Daoy (cell line): ENCODE results near the gene KNL1. TPM values are rescaled to one million over a fixed set of nuclear protein-coding genes. Genes with fewer than 3 reads are reported as not detected.
"Not testable (repeated sequence)": the region's sequence is repeated elsewhere in the genome, so short reads cannot be mapped to it uniquely, and the experiment has no call there.

Experiments
- DNase-seq: peaks from one replicate; pipeline ENCODE4 v3.0.0-alpha.2; 2015; ENCODE audit warnings: low read depth
- total RNA-seq: library from RNA; depleted of rRNA; stranded (reverse); fragments of >200 nt; shearing (Covaris generic); gene quantifications from 2 replicates; pipeline ENCODE4 v1.2.3, GENCODE V29; 2014; rRNA removed

KNL1 gene
- total RNA-seq, 1 experiment from 2014 or later, result 43.4 TPM

DNA sequence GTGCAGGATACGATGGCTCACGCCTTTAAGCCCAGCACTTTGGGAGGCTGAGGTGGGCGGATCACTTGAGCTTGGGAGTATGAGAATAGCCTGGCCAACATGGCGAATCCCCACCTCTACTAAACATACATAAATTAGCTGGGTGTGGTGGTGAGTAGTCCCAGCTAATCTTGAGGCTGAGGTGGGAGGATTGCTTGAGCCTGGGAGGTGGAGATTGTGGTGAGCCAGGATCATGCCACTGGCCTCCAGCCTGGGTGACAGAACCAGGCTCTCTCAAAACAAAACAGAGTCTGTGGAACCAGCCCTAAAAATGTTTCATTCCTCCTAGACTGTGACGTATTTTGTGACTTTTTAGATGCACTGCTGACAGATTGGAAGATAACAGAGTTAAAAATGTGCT lies 66.6 kb downstream of the KNL1 start:
- no peak for DNase-seq

DNA sequence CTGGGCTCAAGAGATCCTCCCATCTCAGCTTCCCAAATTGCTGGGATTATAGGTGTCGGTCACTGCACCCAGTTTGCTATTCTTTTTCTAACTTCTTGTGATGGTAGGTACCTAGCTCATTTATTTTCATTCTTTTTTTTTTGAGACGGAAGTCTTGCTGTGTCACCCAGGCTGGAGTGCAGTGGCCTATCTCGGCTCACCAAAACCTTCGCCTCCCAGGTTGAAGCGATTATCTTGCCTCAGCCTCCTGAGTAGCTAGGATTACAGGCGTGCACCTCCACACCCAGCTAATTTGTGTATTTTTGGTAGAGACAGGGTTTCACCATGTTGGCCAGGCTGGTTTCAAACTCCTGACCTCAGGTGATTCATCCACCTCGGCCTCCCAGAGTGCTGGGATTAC lies 70.9 kb downstream of the KNL1 start:
- no peak for DNase-seq

- DNase-seq, result not testable (repeated sequence)
These were observed 82.2 kb downstream of the KNL1 start for GRCh38 chr15:40676290-40676689.

- DNase-seq, result not testable (repeated sequence)
These were observed 82.9 kb downstream of the KNL1 start for GRCh38 chr15:40676906-40677305.

GRCh38 chr15:40680151-40680550 lies 86.1 kb downstream of the KNL1 start:
- no peak for DNase-seq

DNA sequence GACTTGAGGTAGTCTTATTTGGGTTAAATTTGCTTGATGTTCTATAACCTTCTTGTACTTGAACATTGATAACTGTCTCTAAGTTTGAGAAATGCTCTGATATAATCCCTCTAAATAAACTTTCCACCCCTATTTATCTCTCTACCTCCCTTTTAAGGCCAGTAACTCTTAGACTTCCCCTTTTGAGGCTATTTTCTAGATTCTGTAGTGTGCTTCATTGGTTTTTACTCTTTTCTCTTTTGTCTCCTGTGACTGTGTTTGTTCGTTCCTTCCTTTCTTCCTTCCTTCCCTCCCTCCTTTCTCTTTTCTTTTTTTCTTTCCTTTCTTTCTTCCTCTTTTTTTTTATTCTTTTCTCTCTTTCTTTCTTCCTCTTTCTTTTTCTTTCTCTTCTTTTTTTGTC lies 86.9 kb downstream of the KNL1 start:
- not testable (repeated sequence) for DNase-seq

- no peak for DNase-seq
These were observed 90.3 kb downstream of the KNL1 start for GRCh38 chr15:40684381-40684780.

DNA sequence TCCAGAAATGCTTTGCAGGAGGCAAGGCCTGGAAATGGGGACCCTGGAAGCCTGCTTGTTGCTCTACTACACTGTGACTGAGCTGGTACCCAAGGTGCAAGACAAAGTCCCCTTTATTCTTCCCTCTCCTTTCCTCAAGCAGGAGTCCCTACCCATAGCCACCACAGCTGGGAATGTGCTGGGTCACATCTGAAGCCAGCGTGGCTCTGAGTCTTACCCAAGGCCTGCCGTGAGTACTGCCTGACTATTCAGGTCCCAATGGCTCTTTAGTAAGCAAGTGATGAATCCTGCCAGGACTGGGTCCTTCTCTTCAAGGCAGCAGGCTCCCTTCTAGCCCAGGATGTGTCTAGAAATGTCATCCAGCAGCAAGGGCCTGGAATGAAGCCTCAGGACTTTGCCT lies 91.3 kb downstream of the KNL1 start:
- DNase-seq, result no peak

DNA sequence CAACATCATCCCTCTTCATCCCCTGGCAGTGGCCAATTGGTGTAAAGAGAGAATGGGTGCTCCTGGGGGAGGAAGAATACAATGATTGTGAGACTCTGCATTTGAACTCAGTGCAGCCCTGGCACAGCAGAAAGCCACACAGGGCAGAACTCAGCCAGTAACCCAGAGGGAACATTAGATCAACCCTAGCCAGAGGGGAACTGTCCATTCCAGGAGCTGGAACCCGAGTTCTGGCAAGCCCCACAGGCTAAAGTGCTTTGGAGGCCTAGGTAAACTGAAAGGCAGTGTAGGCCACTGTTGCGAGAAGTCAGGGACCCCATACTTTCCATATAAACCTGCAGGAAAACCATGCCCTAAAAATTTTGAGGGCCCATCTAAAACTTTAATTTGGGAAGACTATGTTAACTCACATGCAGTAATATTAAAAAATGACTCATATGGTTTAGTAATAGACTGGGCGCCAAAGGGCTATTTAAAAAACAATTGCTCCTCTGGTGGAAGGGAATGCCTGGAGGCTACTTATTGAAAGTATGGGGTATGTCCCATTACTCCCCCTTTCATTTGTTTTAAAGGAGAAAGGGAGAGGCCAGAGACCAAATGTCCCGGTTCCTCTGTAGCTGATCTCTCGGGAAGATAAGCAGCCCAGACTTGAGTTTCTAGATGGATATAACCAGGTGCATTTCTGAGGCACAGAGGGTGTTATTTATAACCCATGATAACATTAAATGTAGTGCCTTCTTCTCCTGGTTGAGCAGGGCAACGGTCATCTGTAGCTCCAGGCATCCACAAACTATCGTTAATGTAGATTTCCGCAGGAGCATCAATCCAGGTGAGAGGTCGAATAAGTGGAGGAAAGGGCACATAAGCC lies 95.1 kb downstream of the KNL1 start:
- DNase-seq, result no peak

GRCh38 chr15:40691737-40692136 lies 97.7 kb downstream of the KNL1 start:
- DNase-seq, result no peak

DNA sequence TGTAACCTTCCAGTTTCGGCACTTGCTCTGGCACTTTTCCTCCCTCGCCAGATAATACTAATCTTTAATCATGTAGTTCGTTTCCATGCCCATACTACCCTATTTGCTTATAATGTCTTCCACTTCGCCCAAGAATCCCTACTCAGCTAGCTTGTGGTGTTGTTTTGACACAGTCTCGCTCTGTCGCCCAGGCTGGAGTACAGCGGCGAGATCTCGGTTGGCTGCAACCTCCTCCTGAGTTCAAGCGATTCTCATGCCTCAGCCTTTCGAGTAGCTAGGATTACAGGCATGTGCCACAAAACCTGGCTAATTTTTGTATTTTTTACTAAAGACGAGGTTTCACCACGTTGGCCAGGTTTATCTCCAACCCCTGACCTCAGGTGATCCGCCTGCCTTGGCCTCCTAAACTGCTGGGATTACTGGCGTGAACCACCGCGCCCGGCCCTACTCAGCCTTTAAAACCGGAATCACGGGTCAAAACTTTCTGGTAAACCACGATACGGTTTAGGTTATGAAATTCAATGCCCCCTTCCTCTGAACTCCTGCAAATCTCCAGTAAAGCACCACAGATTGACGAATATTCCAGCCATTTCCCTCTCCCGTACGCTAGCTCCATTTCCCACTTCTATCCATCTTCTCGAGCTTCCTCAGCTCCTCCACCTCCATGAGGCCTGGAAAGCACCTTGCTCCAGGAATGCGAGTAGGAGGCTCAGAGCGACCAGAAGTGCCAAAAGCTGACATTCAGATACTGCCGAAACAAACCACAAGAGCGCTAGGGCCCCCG lies 100.0 kb downstream of the KNL1 start:
- DNase-seq, result no peak

DNA sequence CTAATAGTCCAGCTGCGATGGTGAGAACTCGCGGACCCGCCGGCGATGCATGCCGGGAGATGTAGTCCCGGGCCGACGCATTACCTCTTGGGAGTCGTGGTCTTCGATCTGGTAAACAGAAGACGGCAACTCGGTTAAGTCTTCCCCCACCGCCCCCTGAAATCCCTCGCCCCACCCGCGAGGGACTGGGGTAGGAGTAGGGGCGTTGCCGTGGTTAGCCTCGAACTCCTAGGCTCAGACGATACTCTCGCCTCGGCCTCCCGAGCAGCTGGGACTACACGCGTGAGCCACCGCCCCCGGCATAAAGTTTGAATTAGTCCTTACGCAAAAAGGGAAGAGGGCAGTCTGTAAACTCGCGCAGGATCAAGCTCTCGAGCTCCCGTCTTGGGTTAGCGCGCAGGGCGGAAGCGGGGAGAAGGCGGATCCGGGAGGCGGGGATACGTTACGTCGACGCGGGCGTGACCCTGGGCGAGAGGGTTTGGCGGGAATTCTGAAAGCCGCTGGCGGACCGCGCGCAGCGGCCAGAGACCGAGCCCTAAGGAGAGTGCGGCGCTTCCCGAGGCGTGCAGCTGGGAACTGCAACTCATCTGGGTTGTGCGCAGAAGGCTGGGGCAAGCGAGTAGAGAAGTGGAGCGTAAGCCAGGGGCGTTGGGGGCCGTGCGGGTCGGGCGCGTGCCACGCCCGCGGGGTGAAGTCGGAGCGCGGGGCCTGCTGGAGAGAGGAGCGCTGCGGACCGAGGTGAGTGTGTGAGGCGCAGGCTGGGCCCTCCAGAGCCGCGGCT lies 100.8 kb downstream of the KNL1 start, which contains the start of gene RAD51:
TSS of gene RAD51 (plus strand) at position 487 of the 781 bp plus-strand sequence. CDS start 3,585 bp downstream, outside the sequence.
- DNase-seq, result peak; percentile 96

GRCh38 chr15:40695469-40695890 lies 101.4 kb downstream of the KNL1 start:
- no peak for DNase-seq

- DNase-seq, result no peak
These were observed 102.2 kb downstream of the KNL1 start for GRCh38 chr15:40696228-40696627.

GRCh38 chr15:40697916-40698315 lies 103.9 kb downstream of the KNL1 start:
- DNase-seq, result no peak

- no peak for DNase-seq
These were observed 108.0 kb downstream of the KNL1 start for GRCh38 chr15:40702077-40702476.

DNA sequence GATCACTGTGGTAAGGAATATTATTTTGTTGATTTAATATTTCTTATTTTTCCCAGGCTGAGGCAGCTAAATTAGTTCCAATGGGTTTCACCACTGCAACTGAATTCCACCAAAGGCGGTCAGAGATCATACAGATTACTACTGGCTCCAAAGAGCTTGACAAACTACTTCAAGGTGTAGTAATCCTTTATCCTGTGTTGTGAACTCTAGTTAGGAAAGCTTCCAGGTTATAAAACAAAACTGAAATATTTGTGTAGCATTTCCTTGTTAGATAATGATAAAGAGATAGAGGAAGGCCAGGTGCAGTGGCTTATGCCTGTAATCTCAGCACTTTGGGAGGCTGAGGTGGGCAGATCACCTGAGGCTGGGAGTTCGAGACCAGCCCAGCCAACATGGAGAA lies 112.1 kb downstream of the KNL1 start:
- no peak for DNase-seq

Other genes starting within 250 kb of the KNL1 start
- gene PHGR1, start 243.2 kb upstream of the KNL1 start, total RNA-seq, result not detected in 2 replicates
- gene DISP2, start 236.0 kb upstream of the KNL1 start, total RNA-seq, result 0.51 and 1.1 TPM in 2 replicates
- gene KNSTRN, start 211.5 kb upstream of the KNL1 start, total RNA-seq, result 91.9 and 144 TPM in 2 replicates
- gene IVD, start 188.5 kb upstream of the KNL1 start, total RNA-seq, result 17.9 and 23.4 TPM in 2 replicates
- gene BAHD1, start 153.3 kb upstream of the KNL1 start, total RNA-seq, result 10.8 and 11.0 TPM in 2 replicates
- gene CHST14, start 123.3 kb upstream of the KNL1 start, total RNA-seq, result 11.3 and 16.6 TPM in 2 replicates
- 14.3 and 25.8 TPM in 2 replicates for gene CCDC32, start 29.2 kb upstream of the KNL1 start, total RNA-seq
- gene RPUSD2, start 24.9 kb upstream of the KNL1 start, total RNA-seq, result 12.7 and 13.8 TPM in 2 replicates
- gene RAD51, start 100.9 kb downstream of the KNL1 start, total RNA-seq, result 17.9 and 18.7 TPM in 2 replicates
- gene RMDN3, start 161.0 kb downstream of the KNL1 start, total RNA-seq, result 17.1 and 20.6 TPM in 2 replicates
- 9.9 and 30.6 TPM in 2 replicates for gene GCHFR, start 169.8 kb downstream of the KNL1 start, total RNA-seq
- 0.40 TPM in 1 of 2 replicates, not detected in the other for gene C15orf62, start 175.7 kb downstream of the KNL1 start, total RNA-seq
- gene ZFYVE19, start 212.8 kb downstream of the KNL1 start, total RNA-seq, result 25.2 and 25.4 TPM in 2 replicates
- 30.2 and 34.9 TPM in 2 replicates for gene DNAJC17, start 213.2 kb downstream of the KNL1 start, total RNA-seq
- gene PPP1R14D, start 234.5 kb downstream of the KNL1 start, total RNA-seq, result not detected in 2 replicates
- 2.6 and 3.8 TPM in 2 replicates for gene SPINT1, start 249.8 kb downstream of the KNL1 start, total RNA-seq